Activated T-helper 1 cell treated with anti-CD3 and anti-CD28 coated beads, Interleukin-12 subunit alpha, Interleukin-12 subunit beta, Interleukin-2, Interleukin-4 antibody, amounts not matched to agents 30 ng/mL and 10 ng/mL and 1 ng/mL, durations not matched to agents 14 hours and 24 hours and 36 hours (primary cell): ENCODE data around the gene CAMTA1. TPM values are rescaled to one million over a fixed set of nuclear protein-coding genes. Genes with fewer than 3 reads are reported as not detected.

Experiments
- DNase-seq: peaks from one replicate; pipeline ENCODE4 v3.0.0; 2021; ENCODE audit warnings: low spot score
- H3K27ac Mint-ChIP-seq: one replicate; pipeline ENCODE4 v1.8.0; 2021; ENCODE audit warnings: mild to moderate bottlenecking, mixed read lengths
- H3K27me3 Mint-ChIP-seq: one replicate; pipeline ENCODE4 v1.8.0; 2022; ENCODE audit warnings: mild to moderate bottlenecking, moderate library complexity, mixed read lengths; ENCODE audit not compliant: insufficient read depth
- H3K36me3 Mint-ChIP-seq: one replicate; pipeline ENCODE4 v1.8.0; 2021; ENCODE audit warnings: low read depth, mixed read lengths
- H3K4me1 Mint-ChIP-seq: one replicate; pipeline ENCODE4 v1.8.0; 2021; ENCODE audit warnings: low read depth, mixed read lengths
- H3K4me3 Mint-ChIP-seq: one replicate; pipeline ENCODE4 v1.8.0; 2021; ENCODE audit warnings: mild to moderate bottlenecking, moderate library complexity, mixed read lengths
- H3K9me3 Mint-ChIP-seq: one replicate; pipeline ENCODE4 v1.8.0; 2021; ENCODE audit warnings: mixed read lengths
- intact Hi-C: fragments of 100-400 bp; cut with micrococcal nuclease; formaldehyde crosslinking; loops from one replicate; pipeline ENCODE4 v1.15.1; 2024
- total RNA-seq: library from RNA; stranded (reverse); gene quantifications from 2 replicates; pipeline ENCODE4 v1.2.3, GENCODE V29; 2022

Gene CAMTA1
- total RNA-seq, 1 donor from 2014 or later, result 57.2 TPM

GRCh38 chr1:7526196-7526866 lies 741.1 kb downstream of the CAMTA1 start:
- no peaks in the 10 kb centered on the region for H3K36me3 Mint-ChIP-seq
- H3K9me3 Mint-ChIP-seq, result no peaks in the 10 kb centered on the region
- intact Hi-C loops, result no loop called here
- H3K27me3 Mint-ChIP-seq, result no peaks in the 10 kb centered on the region
- no peak overlapping the region for H3K27ac Mint-ChIP-seq
- H3K4me3 Mint-ChIP-seq, result no peak overlapping the region
- no peak for DNase-seq
- H3K4me1 Mint-ChIP-seq, result no peaks in the 10 kb centered on the region

- no peak overlapping the region for H3K4me3 Mint-ChIP-seq
- DNase-seq, result no peak
- H3K4me1 Mint-ChIP-seq, result no peaks in the 10 kb centered on the region
- H3K36me3 Mint-ChIP-seq, result no peaks in the 10 kb centered on the region
- no peaks in the 10 kb centered on the region for H3K9me3 Mint-ChIP-seq
- intact Hi-C loops, result no loop called here
- H3K27ac Mint-ChIP-seq, result no peak overlapping the region
- H3K27me3 Mint-ChIP-seq, result no peaks in the 10 kb centered on the region
Observed at GRCh38 chr1:7526867-7527732, 741.8 kb downstream of the CAMTA1 start.

GRCh38 chr1:7527733-7528045 lies 742.4 kb downstream of the CAMTA1 start:
- Mint-ChIP-seq H3K9me3 (no peaks in the 10 kb centered on the region), H3K27me3 (no peaks in the 10 kb centered on the region), H3K4me1 (no peaks in the 10 kb centered on the region), H3K36me3 (no peaks in the 10 kb centered on the region), H3K27ac (no peak overlapping the region), H3K4me3 (no peak overlapping the region)
- intact Hi-C loops, result no loop called here
- no peak for DNase-seq

- no peaks in the 10 kb centered on the region for H3K36me3 Mint-ChIP-seq
- H3K4me1 Mint-ChIP-seq, result no peaks in the 10 kb centered on the region
- H3K27me3 Mint-ChIP-seq, result no peaks in the 10 kb centered on the region
- no peaks in the 10 kb centered on the region for H3K9me3 Mint-ChIP-seq
- intact Hi-C loops, result no loop called here
- DNase-seq, result no peak
- no peak overlapping the region for H3K4me3 Mint-ChIP-seq
- H3K27ac Mint-ChIP-seq, result no peak overlapping the region
Observed at GRCh38 chr1:7528386-7529198, 743.3 kb downstream of the CAMTA1 start.

GRCh38 chr1:7529917-7530316 lies 744.7 kb downstream of the CAMTA1 start:
- H3K4me1 Mint-ChIP-seq, result no peaks in the 10 kb centered on the region
- H3K4me3 Mint-ChIP-seq, result no peak overlapping the region
- H3K27me3 Mint-ChIP-seq, result no peaks in the 10 kb centered on the region
- no peak for DNase-seq
- no peak overlapping the region for H3K27ac Mint-ChIP-seq
- intact Hi-C loops, result no loop called here
- no peaks in the 10 kb centered on the region for H3K36me3 Mint-ChIP-seq
- no peaks in the 10 kb centered on the region for H3K9me3 Mint-ChIP-seq

- no peak overlapping the region for H3K27ac Mint-ChIP-seq
- H3K4me1 Mint-ChIP-seq, result no peaks in the 10 kb centered on the region
- H3K9me3 Mint-ChIP-seq, result no peaks in the 10 kb centered on the region
- intact Hi-C loops, result no loop called here
- no peak for DNase-seq
- no peaks in the 10 kb centered on the region for H3K27me3 Mint-ChIP-seq
- H3K36me3 Mint-ChIP-seq, result no peaks in the 10 kb centered on the region
- no peak overlapping the region for H3K4me3 Mint-ChIP-seq
Observed at GRCh38 chr1:7531562-7532340, 746.5 kb downstream of the CAMTA1 start.

GRCh38 chr1:7533006-7533405 lies 747.8 kb downstream of the CAMTA1 start:
- no peak for DNase-seq
- intact Hi-C loops, result no loop called here

GRCh38 chr1:7534061-7534825 lies 749.0 kb downstream of the CAMTA1 start:
- Mint-ChIP-seq H3K4me3 (no peak overlapping the region), H3K27ac (no peak overlapping the region), H3K27me3 (no peaks in the 10 kb centered on the region), H3K36me3 (no peaks in the 10 kb centered on the region), H3K9me3 (no peaks in the 10 kb centered on the region), H3K4me1 (no peaks in the 10 kb centered on the region)
- DNase-seq, result no peak
- intact Hi-C loops, result no loop called here

More at GRCh38 chr1:7533006-7533405, 747.8 kb downstream of the CAMTA1 start:
- H3K36me3 Mint-ChIP-seq, result no peaks in the 10 kb centered on the region
- H3K9me3 Mint-ChIP-seq, result no peaks in the 10 kb centered on the region
- H3K4me1 Mint-ChIP-seq, result no peaks in the 10 kb centered on the region
- no peaks in the 10 kb centered on the region for H3K27me3 Mint-ChIP-seq
- no peak overlapping the region for H3K27ac Mint-ChIP-seq
- no peak overlapping the region for H3K4me3 Mint-ChIP-seq

- Mint-ChIP-seq H3K27me3 (no peaks in the 10 kb centered on the region), H3K36me3 (no peaks in the 10 kb centered on the region), H3K4me3 (no peak overlapping the region), H3K9me3 (no peaks in the 10 kb centered on the region), H3K4me1 (no peaks in the 10 kb centered on the region), H3K27ac (no peak overlapping the region)
- intact Hi-C loops, result no loop called here
- DNase-seq, result no peak
Observed at GRCh38 chr1:7535016-7535415, 749.8 kb downstream of the CAMTA1 start.

- intact Hi-C loops, result no loop called here
- no peaks in the 10 kb centered on the region for H3K4me1 Mint-ChIP-seq
Observed at GRCh38 chr1:7535934-7536878, 751.0 kb downstream of the CAMTA1 start.

GRCh38 chr1:7536891-7537591 lies 751.8 kb downstream of the CAMTA1 start:
- H3K4me3 Mint-ChIP-seq, result no peak overlapping the region
- H3K27me3 Mint-ChIP-seq, result no peaks in the 10 kb centered on the region
- DNase-seq, result no peak
- no peak overlapping the region for H3K27ac Mint-ChIP-seq
- no peaks in the 10 kb centered on the region for H3K9me3 Mint-ChIP-seq
- H3K4me1 Mint-ChIP-seq, result no peaks in the 10 kb centered on the region
- intact Hi-C loops, result no loop called here
- H3K36me3 Mint-ChIP-seq, result no peaks in the 10 kb centered on the region

More at GRCh38 chr1:7535934-7536878, 751.0 kb downstream of the CAMTA1 start:
- Mint-ChIP-seq H3K4me3 (no peak overlapping the region), H3K27me3 (no peaks in the 10 kb centered on the region), H3K27ac (no peak overlapping the region), H3K36me3 (no peaks in the 10 kb centered on the region), H3K9me3 (no peaks in the 10 kb centered on the region)
- DNase-seq, result no peak
